IMR-90 (cell line): Measurements from ENCODE around the gene ZXDC. TPM values are rescaled to one million over a fixed set of nuclear protein-coding genes. Genes with fewer than 3 reads are reported as not detected.

Source experiments
- ATAC-seq: fragments of 200-7000 bp; cut with Tn5 transposase; 2 replicates; pipeline ENCODE4 v1.9.1; 2020; ENCODE audit warnings: low read depth, mild to moderate bottlenecking, moderate library complexity
- BruUV-seq: library from RNA; stranded (reverse); fragments of 400-500 nt; replicated peaks from 2 replicates; lab custom pipeline; 2021; lab: Mats Ljungman, UMichigan
- CTCF ChIA-PET: fragments of 300-600 bp; formaldehyde crosslinking; extraction: SDS; loops from one replicate; lab custom pipeline; 2021; ENCODE audit warnings: antibody characterized with exemption; lab: Yijun Ruan, JAX
- POLR2A ChIA-PET: fragments of 300-600 bp; sonication (Branson Sonifier 250); formaldehyde crosslinking; loops from one replicate; lab custom pipeline; 2022; ENCODE audit warnings: antibody characterized with exemption; ENCODE audit not compliant: unreplicated experiment; lab: Charles Lee
- DNase-seq: peaks from one replicate; pipeline ENCODE4 v3.0.0; 2013
- H2AFZ ChIP-seq: replicated peaks from 2 replicates; pipeline ENCODE3; 2013; ENCODE audit warnings: low read length, mild to moderate bottlenecking; ENCODE audit not compliant: poor library complexity
- H2AK5ac ChIP-seq: 2 replicates; pipeline ENCODE4 v1.6.1; 2013; ENCODE audit warnings: low read depth, low read length, inconsistent platforms
- H2AK9ac ChIP-seq: replicated peaks from 2 replicates; pipeline ENCODE3; 2013; ENCODE audit warnings: mild to moderate bottlenecking, low read depth, low read length, moderate library complexity; ENCODE audit not compliant: poor library complexity
- H2BK120ac ChIP-seq: 2 replicates; pipeline ENCODE4 v1.6.1; 2013; ENCODE audit warnings: low read depth, low read length, inconsistent platforms
- H2BK15ac ChIP-seq: 3 replicates; pipeline ENCODE4 v1.6.1; 2013; ENCODE audit warnings: low read depth, low read length, inconsistent platforms
- H2BK20ac ChIP-seq: 2 replicates; pipeline ENCODE4 v1.6.1; 2013; ENCODE audit warnings: low read depth, mild to moderate bottlenecking, inconsistent platforms, low read length, moderate library complexity
- H2BK5ac ChIP-seq: 2 replicates; pipeline ENCODE4 v1.6.1; 2013; ENCODE audit warnings: mild to moderate bottlenecking, low read depth, low read length, inconsistent platforms; ENCODE audit not compliant: poor library complexity, severe bottlenecking
- H3K14ac ChIP-seq: replicated peaks from 2 replicates; pipeline ENCODE4 v1.6.1; 2013; ENCODE audit warnings: low read depth, low read length, inconsistent platforms
- H3K18ac ChIP-seq: 2 replicates; pipeline ENCODE4 v1.6.1; 2013; ENCODE audit warnings: low read depth, low read length, control low read depth
- H3K23ac ChIP-seq: 2 replicates; pipeline ENCODE4 v1.6.1; 2013; ENCODE audit warnings: low read depth, low read length, inconsistent platforms
- H3K27ac ChIP-seq: 2 replicates; pipeline ENCODE4 v1.5.1; 2013; ENCODE audit warnings: mild to moderate bottlenecking, control low read depth, low read length; ENCODE audit not compliant: insufficient read depth
- H3K27me3 ChIP-seq: 2 replicates; pipeline ENCODE4 v1.6.1; 2013; ENCODE audit warnings: low read length; ENCODE audit not compliant: control insufficient read depth, insufficient read depth
- H3K36me3 ChIP-seq: 2 replicates; pipeline ENCODE4 v1.6.1; 2013; ENCODE audit warnings: low read length, mixed read lengths; ENCODE audit not compliant: control insufficient read depth, insufficient read depth
- H3K4ac ChIP-seq: 2 replicates; pipeline ENCODE4 v1.6.1; 2013; ENCODE audit warnings: low read depth, low read length, inconsistent platforms
- H3K4me1 ChIP-seq: 2 replicates; pipeline ENCODE4 v1.6.1; 2013; ENCODE audit warnings: low read length, mixed read lengths; ENCODE audit not compliant: control insufficient read depth, insufficient read depth
- H3K4me2 ChIP-seq: 2 replicates; pipeline ENCODE4 v1.6.1; 2013; ENCODE audit warnings: low read depth, mild to moderate bottlenecking, control low read depth, low read length, moderate library complexity
- H3K4me3 ChIP-seq: 2 replicates; pipeline ENCODE4 v1.5.1; 2013; ENCODE audit warnings: low read depth, mild to moderate bottlenecking, control low read depth, low read length, moderate library complexity; ENCODE audit not compliant: insufficient read depth
- H3K56ac ChIP-seq: 2 replicates; pipeline ENCODE4 v1.6.1; 2013; ENCODE audit warnings: low read length, inconsistent platforms; ENCODE audit not compliant: insufficient read depth; ENCODE audit errors: extremely low read depth
- H3K79me1 ChIP-seq, 2 experiments: 2 replicates each; pipeline ENCODE4 v1.6.1; 2013; ENCODE audit warnings: low read length in 2 of 2, inconsistent platforms in 1 of 2, low read depth in 1 of 2
- H3K9ac ChIP-seq: 2 replicates; pipeline ENCODE4 v1.6.1; 2013; ENCODE audit warnings: low read depth, low read length, control low read depth
- H3K9me1 ChIP-seq: 2 replicates; pipeline ENCODE4 v1.6.1; 2013; ENCODE audit warnings: low read length, inconsistent platforms; ENCODE audit not compliant: insufficient read depth
- H3K9me3 ChIP-seq: 2 replicates; pipeline ENCODE4 v1.6.1; 2013; ENCODE audit warnings: low read length; ENCODE audit not compliant: control insufficient read depth, insufficient read depth
- H4K20me1 ChIP-seq: 2 replicates; pipeline ENCODE4 v1.6.1; 2013; ENCODE audit warnings: low read length, inconsistent platforms; ENCODE audit not compliant: insufficient read depth
- H4K5ac ChIP-seq: 2 replicates; pipeline ENCODE4 v1.6.1; 2013; ENCODE audit warnings: mild to moderate bottlenecking, low read depth, low read length, control low read depth
- H4K8ac ChIP-seq, 2 experiments: 2 replicates each; pipeline ENCODE4 v1.6.1; 2013; ENCODE audit warnings: low read depth in 2 of 2, low read length in 2 of 2, control low read depth in 1 of 2, inconsistent platforms in 1 of 2
- H4K91ac ChIP-seq: 2 replicates; pipeline ENCODE4 v1.6.1; 2013; ENCODE audit warnings: low read depth, low read length, inconsistent platforms; ENCODE audit not compliant: insufficient read depth
- BHLHE40 ChIP-seq: fragments of 150-350 bp; IDR thresholded peaks from 2 replicates; pipeline ENCODE4 v1.6.1; 2016; ENCODE audit warnings: mild to moderate bottlenecking, low read depth, low read length
- CEBPB ChIP-seq: IDR thresholded peaks from 2 replicates; pipeline ENCODE4 v1.6.1; 2012; ENCODE audit warnings: low read depth, low read length, improper control_type of control experiment
- CHD1 ChIP-seq: IDR thresholded peaks from 2 replicates; pipeline ENCODE4 v1.6.1; 2012; ENCODE audit warnings: low read depth, low read length, improper control_type of control experiment
- CTCF ChIP-seq: conservative IDR thresholded peaks from 2 replicates; pipeline ENCODE4 v1.5.1; 2012; ENCODE audit warnings: mild to moderate bottlenecking, low read depth, low read length, improper control_type of control experiment
- ELK1 ChIP-seq: fragments of 150-350 bp; IDR thresholded peaks from 2 replicates; pipeline ENCODE4 v1.6.1; 2016; ENCODE audit warnings: low read depth, mild to moderate bottlenecking, low read length, moderate library complexity, borderline replicate concordance
- FOS ChIP-seq: fragments of 150-350 bp; IDR thresholded peaks from 2 replicates; pipeline ENCODE4 v1.6.1; 2016; ENCODE audit warnings: low read depth, low read length
- MAFK ChIP-seq: IDR thresholded peaks from 2 replicates; pipeline ENCODE4 v1.6.1; 2012; ENCODE audit warnings: low read depth, low read length, improper control_type of control experiment
- MAZ ChIP-seq: IDR thresholded peaks from 2 replicates; pipeline ENCODE4 v1.6.1; 2012; ENCODE audit warnings: low read depth, mild to moderate bottlenecking, low read length, improper control_type of control experiment, moderate library complexity, borderline replicate concordance
- MXI1 ChIP-seq: IDR thresholded peaks from 2 replicates; pipeline ENCODE4 v1.6.1; 2012; ENCODE audit warnings: low read depth, mild to moderate bottlenecking, low read length, moderate library complexity, borderline replicate concordance
- NFE2L2 ChIP-seq: fragments of 150-350 bp; IDR thresholded peaks from 2 replicates; pipeline ENCODE4 v1.6.1; 2016; ENCODE audit warnings: low read depth, mild to moderate bottlenecking, low read length
- POLR2A ChIP-seq: IDR thresholded peaks from 2 replicates; pipeline ENCODE4 v1.6.1; 2012; ENCODE audit warnings: mild to moderate bottlenecking, low read depth, low read length
- RAD21 ChIP-seq: IDR thresholded peaks from 2 replicates; pipeline ENCODE4 v1.6.1; 2012; ENCODE audit warnings: low read length, improper control_type of control experiment
- RCOR1 ChIP-seq: IDR thresholded peaks from 2 replicates; pipeline ENCODE4 v1.6.1; 2012; ENCODE audit warnings: mild to moderate bottlenecking, low read length, improper control_type of control experiment; ENCODE audit not compliant: insufficient replicate concordance
- RFX5 ChIP-seq: IDR thresholded peaks from 2 replicates; pipeline ENCODE4 v1.8.0; 2012; ENCODE audit warnings: low read depth, mild to moderate bottlenecking, low read length, moderate library complexity
- SMC3 ChIP-seq: fragments of 150-350 bp; IDR thresholded peaks from 2 replicates; pipeline ENCODE4 v1.6.1; 2016; ENCODE audit warnings: low read depth, mild to moderate bottlenecking, antibody characterized with exemption, low read length, moderate library complexity
- WGBS, 2 experiments: methylation state at CpG; one replicate each; pipeline versions ENCODE4 v1.1.5 to v1.1.7; 2013; ENCODE audit warnings: missing lambda C conversion rate in 2 of 2; ENCODE audit not compliant: insufficient read length in 1 of 2; ENCODE audit errors: extremely low coverage in 2 of 2; 5-methylcytosine and 5-hydroxymethylcytosine counted together
- dilution Hi-C: fragments of 300-500 bp; cut with HindIII; formaldehyde crosslinking; loops from one replicate; pipeline ENCODE4 v1.14.3; 2018; ENCODE audit warnings: low sequenced_read_pairs; ENCODE audit not compliant: unreplicated experiment
- in situ Hi-C: fragments of 300-500 bp; cut with MboI; formaldehyde crosslinking; loops from 3 replicates; pipeline ENCODE4 v1.14.3; 2019; ENCODE audit warnings: low sequenced_read_pairs, inconsistent platforms, mixed read lengths
- intact Hi-C: fragments of 100-400 bp; cut with micrococcal nuclease; formaldehyde crosslinking; loops from 2 replicates; pipeline ENCODE4 v1.10.0; 2022
- polyA plus RNA-seq, 3 experiments: library from polyadenylated mRNA; depleted of rRNA; stranded (reverse); fragments of >200 nt; gene quantifications; 2 replicates each; pipeline ENCODE4 v1.2.3, GENCODE V29; 2012; ENCODE audit warnings: low replicate concordance in 1 of 3
- total RNA-seq: library from RNA; depleted of rRNA; stranded (reverse); fragments of >200 nt; gene quantifications from 2 replicates; pipeline ENCODE4 v1.2.3, GENCODE V29; 2012

Gene ZXDC
- total and polyA plus RNA-seq, 2 of the 4 experiments (the other 2 are of a cell fraction): 11.5 to 14.3 TPM

GRCh38 chr3:126389112-126389793 lies 86.4 kb downstream of the ZXDC start:
- H3K4me2 ChIP-seq: peak overlapping the region; percentile 75
- H3K9me3 ChIP-seq: no peaks in the 10 kb centered on the region
- no peaks in the 10 kb centered on the region for H3K79me1 ChIP-seq
- no peak overlapping the region for H2AK5ac ChIP-seq
- peak overlapping the region in 1 of 2 experiments; percentile 49; a peak in 1 of 4 replicates for H4K8ac ChIP-seq
- H3K14ac ChIP-seq: no peak overlapping the region
- H4K20me1 ChIP-seq: no peaks in the 10 kb centered on the region
- dilution Hi-C loops (no loop called here), intact Hi-C loops (loop anchor here (1.0 kb wide), 4 partner anchors 130 to 255 kb away; no protein-coding TSS in a partner anchor), in situ Hi-C loops (loop anchor here (5.0 to 25.0 kb wide), 2 partner anchors 257 to 427 kb away; partner anchors contain the start of gene ROPN1B)
- no peak overlapping the region for H3K9ac ChIP-seq
- H3K4ac ChIP-seq: no peak overlapping the region
- CTCF ChIA-PET: interaction anchor here (0.7 to 2.0 kb wide), 3 partner anchors 255 to 278 kb away, joined by 3 to 6 read pairs (median 3); no protein-coding TSS in a partner anchor
- no peak overlapping the region for H2BK20ac ChIP-seq
- POLR2A ChIA-PET: no interaction called here
- H3K27ac ChIP-seq: no peak overlapping the region
- H2AK9ac ChIP-seq: peak overlapping the region; percentile 5
- no peak overlapping the region for H4K91ac ChIP-seq
- H2BK15ac ChIP-seq: no peak overlapping the region
- peak overlapping the region; percentile 92 for H2AFZ ChIP-seq
- BruUV-seq: no TSS peak
- H2BK5ac ChIP-seq: no peak overlapping the region
- no peaks in the 10 kb centered on the region for H3K4me1 ChIP-seq
- 4% methylated on average over 38 of the region's 58 CpGs; no CpG with 5 or more reads in 1 of the 2 experiments for WGBS, 2 experiments
- H3K9me1 ChIP-seq: no peaks in the 10 kb centered on the region
- H2BK120ac ChIP-seq: peak overlapping the region; percentile 46
- H3K36me3 ChIP-seq: no peaks in the 10 kb centered on the region
- H3K56ac ChIP-seq: no peak overlapping the region
- peak; percentile 76 for DNase-seq
- peaks cover 27% of the 10 kb centered on the region for H3K27me3 ChIP-seq
- H3K4me3 ChIP-seq: peak overlapping the region; percentile 14
- no peak overlapping the region for H3K18ac ChIP-seq
- ATAC-seq: peak; percentile 99
- H3K23ac ChIP-seq: no peak overlapping the region
- no peak overlapping the region for H4K5ac ChIP-seq
- TF ChIP-seq RAD21 (peak; percentile 97), ELK1 (no peak), MAFK (no peak), MAZ (no peak; the same call in 1 of the 2 replicates), CHD1 (no peak; the same call in 1 of the 2 replicates), CEBPB (no peak), FOS (no peak), CTCF (peak; percentile 100; the same call in 1 of the 2 replicates), POLR2A (peak; percentile 54; the same call in 1 of the 2 replicates), NFE2L2 (no peak), MXI1 (no peak), RCOR1 (no peak), BHLHE40 (no peak), SMC3 (peak; percentile 99), RFX5 (no peak)
